SU-DHL-6 (cell line): ENCODE results near the gene NPEPL1.
"Not testable (repeated sequence)": the region's sequence is repeated elsewhere in the genome, so short reads cannot be mapped to it uniquely, and the experiment has no call there.

ENCODE experiments used
- H2AFZ ChIP-seq: fragments of 200-600 bp; sonication (generic); 2 replicates; pipeline ENCODE4 v1.6.1; 2014; ENCODE audit warnings: low read depth, mild to moderate bottlenecking, moderate library complexity, mixed read lengths, antibody characterized with exemption, low read length; ENCODE audit not compliant: severe bottlenecking
- H3F3A ChIP-seq: fragments of 200-600 bp; shearing (Covaris generic); 2 replicates; pipeline ENCODE4 v1.6.0; 2016; ENCODE audit warnings: antibody characterized with exemption, mild to moderate bottlenecking; ENCODE audit not compliant: insufficient read depth
- H3K27ac ChIP-seq: fragments of 200-600 bp; sonication (generic); 2 replicates; pipeline ENCODE4 v1.5.1; 2016; ENCODE audit warnings: low read depth, mild to moderate bottlenecking, low read length, moderate library complexity, mixed read lengths
- H3K27me3 ChIP-seq: fragments of 200-600 bp; sonication (generic), shearing (Covaris generic); 2 replicates; pipeline ENCODE4 v1.6.0; 2014; ENCODE audit warnings: mild to moderate bottlenecking, low read length
- H3K36me3 ChIP-seq: fragments of 200-600 bp; sonication (generic); 2 replicates; pipeline ENCODE4 v1.6.1; 2014; ENCODE audit warnings: mild to moderate bottlenecking, low read length, mixed read lengths
- H3K4me2 ChIP-seq: fragments of 300-600, 200-600 bp; shearing (Covaris generic), sonication (generic); 2 replicates; pipeline ENCODE4 v1.6.0; 2014; ENCODE audit warnings: low read length, low read depth, mild to moderate bottlenecking; ENCODE audit not compliant: poor library complexity, severe bottlenecking
- H3K4me3 ChIP-seq: fragments of 200-600 bp; sonication (generic); 2 replicates; pipeline ENCODE4 v1.5.1; 2014; ENCODE audit warnings: antibody characterized with exemption, low read length, mild to moderate bottlenecking, mixed read lengths; ENCODE audit not compliant: insufficient read depth, poor library complexity, severe bottlenecking
- H3K79me2 ChIP-seq: fragments of 200-600 bp; sonication (generic); 2 replicates; pipeline ENCODE4 v1.6.1; 2014; ENCODE audit warnings: mild to moderate bottlenecking, low read length, moderate library complexity; ENCODE audit not compliant: insufficient read depth
- H3K9ac ChIP-seq: fragments of 200-600 bp; sonication (generic); 2 replicates; pipeline ENCODE4 v1.7.0; 2014; ENCODE audit warnings: mild to moderate bottlenecking, low read length
- H3K9me2 ChIP-seq: fragments of 200-600 bp; sonication (generic); replicated peaks from 2 replicates; pipeline ENCODE4 v1.6.1; 2014; ENCODE audit warnings: low read length; ENCODE audit not compliant: insufficient read depth
- H3K9me3 ChIP-seq: fragments of 200-600 bp; sonication (generic); 2 replicates; pipeline ENCODE4 v1.6.1; 2014; ENCODE audit warnings: low read length, mixed read lengths; ENCODE audit not compliant: insufficient read depth
- H4K20me1 ChIP-seq: fragments of 200-600 bp; sonication (generic); 2 replicates; pipeline ENCODE4 v1.6.1; 2014; ENCODE audit warnings: low read depth, mild to moderate bottlenecking, antibody characterized with exemption, low read length, moderate library complexity, mixed read lengths
- EZH2phosphoT487 ChIP-seq: fragments of 200-600 bp; sonication (generic), shearing (Covaris generic); conservative IDR thresholded peaks from 2 replicates; pipeline ENCODE4 v1.6.1; 2018; ENCODE audit warnings: mild to moderate bottlenecking, antibody characterized with exemption, low read length, moderate library complexity, mixed read lengths
- TF ChIP-seq, protein P1 (sequence below): fragments of 200-600 bp; sonication (generic); IDR thresholded peaks from one replicate; pipeline ENCODE4 v1.5.1; 2017; ENCODE audit warnings: antibody characterized with exemption, mild to moderate bottlenecking, low read length, moderate library complexity; ENCODE audit not compliant: insufficient read depth, poor library complexity, severe bottlenecking

The NPEPL1 gene

DNA sequence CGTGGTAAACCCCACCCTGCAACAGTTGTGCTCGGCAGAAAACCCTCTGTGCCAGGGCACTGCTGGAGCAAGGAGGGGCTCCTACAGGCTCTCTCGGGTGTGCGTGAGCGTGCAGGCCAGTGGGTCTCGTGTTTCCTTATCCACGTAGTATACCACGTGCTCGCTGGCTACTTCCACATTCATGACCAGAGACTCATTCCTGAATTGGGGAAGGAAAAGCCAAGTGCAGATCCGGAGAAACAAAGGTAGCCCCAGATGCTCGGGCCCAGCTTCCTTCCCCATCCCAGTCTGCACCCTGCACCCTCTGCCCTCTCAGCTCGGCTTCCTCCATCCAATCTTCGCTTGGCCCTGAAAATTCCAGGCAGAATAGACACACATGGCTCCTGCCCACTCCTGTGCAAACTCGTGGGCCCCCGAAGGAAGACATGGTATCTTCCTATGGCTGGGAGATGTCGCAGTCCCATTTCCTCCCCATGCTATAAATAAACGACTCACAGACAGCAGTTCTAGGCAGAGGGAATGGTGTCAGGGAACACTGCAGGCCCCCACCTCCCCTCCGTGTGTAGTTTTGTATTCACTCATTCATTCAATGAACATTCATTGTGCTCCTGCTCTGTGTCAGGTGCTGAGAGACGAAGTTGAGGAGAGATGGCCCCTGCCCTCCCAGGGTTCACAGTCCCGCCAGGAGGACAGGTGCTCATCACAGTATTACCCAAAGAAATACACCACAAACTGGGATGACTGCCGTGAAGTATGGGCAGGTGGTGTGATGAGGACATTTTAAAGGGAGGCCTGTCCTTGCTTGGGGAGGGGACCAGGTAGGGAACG is 29.6 kb downstream of the NPEPL1 start:
- TF ChIP-seq EZH2phosphoT487 = no peak
- TF ChIP-seq, protein P1, sequence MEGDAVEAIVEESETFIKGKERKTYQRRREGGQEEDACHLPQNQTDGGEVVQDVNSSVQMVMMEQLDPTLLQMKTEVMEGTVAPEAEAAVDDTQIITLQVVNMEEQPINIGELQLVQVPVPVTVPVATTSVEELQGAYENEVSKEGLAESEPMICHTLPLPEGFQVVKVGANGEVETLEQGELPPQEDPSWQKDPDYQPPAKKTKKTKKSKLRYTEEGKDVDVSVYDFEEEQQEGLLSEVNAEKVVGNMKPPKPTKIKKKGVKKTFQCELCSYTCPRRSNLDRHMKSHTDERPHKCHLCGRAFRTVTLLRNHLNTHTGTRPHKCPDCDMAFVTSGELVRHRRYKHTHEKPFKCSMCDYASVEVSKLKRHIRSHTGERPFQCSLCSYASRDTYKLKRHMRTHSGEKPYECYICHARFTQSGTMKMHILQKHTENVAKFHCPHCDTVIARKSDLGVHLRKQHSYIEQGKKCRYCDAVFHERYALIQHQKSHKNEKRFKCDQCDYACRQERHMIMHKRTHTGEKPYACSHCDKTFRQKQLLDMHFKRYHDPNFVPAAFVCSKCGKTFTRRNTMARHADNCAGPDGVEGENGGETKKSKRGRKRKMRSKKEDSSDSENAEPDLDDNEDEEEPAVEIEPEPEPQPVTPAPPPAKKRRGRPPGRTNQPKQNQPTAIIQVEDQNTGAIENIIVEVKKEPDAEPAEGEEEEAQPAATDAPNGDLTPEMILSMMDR = no peak
- Histone ChIP-seq H3K27me3 (no peaks in the 10 kb centered on the region), H3K4me2 (no peak overlapping the region), H3K9ac (no peak overlapping the region), H2AFZ (no peak overlapping the region), H3K4me3 (no peak overlapping the region), H3K9me2 (no peaks in the 10 kb centered on the region), H3K36me3 (no peaks in the 10 kb centered on the region), H3K79me2 (no peaks in the 10 kb centered on the region), H3F3A (no peaks in the 10 kb centered on the region), H3K9me3 (no peaks in the 10 kb centered on the region), H3K27ac (no peak overlapping the region), H4K20me1 (no peaks in the 10 kb centered on the region)

DNA sequence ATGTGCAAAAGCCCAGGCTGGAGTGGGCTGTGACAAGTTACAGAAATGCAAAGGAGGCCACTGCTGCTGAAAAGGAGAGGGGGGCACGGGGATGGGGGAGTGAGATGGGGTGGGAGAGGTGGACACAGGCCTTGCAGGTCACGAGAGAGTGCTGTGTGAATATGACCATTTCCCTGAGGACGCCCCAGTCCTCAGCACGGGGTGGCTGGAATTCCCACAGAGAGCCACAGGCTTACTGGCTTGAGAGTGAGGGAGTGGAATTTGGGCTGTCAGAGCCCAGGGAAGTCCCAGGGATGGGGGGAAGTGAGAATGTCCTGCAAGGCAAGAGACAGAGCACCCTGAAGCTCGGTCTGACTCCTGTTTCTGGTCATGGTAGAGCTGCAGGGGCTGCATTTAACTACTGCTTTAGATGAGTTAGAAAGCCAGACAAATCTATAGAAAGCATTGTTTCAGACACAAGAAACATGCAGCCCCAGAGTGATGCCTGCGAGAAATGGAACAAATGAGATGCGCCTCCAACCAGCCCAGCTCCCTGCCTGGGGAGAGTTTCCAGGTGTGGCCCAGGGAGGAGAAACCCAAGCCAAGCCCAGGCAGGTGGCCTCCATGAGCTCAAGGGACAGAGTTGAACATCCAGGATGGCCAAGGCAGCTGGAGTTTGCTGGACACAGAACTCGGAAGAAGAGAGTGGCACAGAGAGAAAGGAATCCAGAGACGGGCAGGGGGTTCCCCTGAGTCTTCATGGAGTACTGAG is 30.5 kb downstream of the NPEPL1 start:
- no peaks in the 10 kb centered on the region for H3K9me3 ChIP-seq
- H3K9me2 ChIP-seq = no peaks in the 10 kb centered on the region
- no peaks in the 10 kb centered on the region for H3K79me2 ChIP-seq
- H3K36me3 ChIP-seq = no peaks in the 10 kb centered on the region
- H3K27ac ChIP-seq = no peak overlapping the region
- no peaks in the 10 kb centered on the region for H3K27me3 ChIP-seq
- H2AFZ ChIP-seq = no peak overlapping the region
- H4K20me1 ChIP-seq = no peaks in the 10 kb centered on the region
- no peaks in the 10 kb centered on the region for H3F3A ChIP-seq
- TF ChIP-seq, protein P1 = no peak
- no peak for TF ChIP-seq EZH2phosphoT487
- no peak overlapping the region for H3K4me2 ChIP-seq
- no peak overlapping the region for H3K4me3 ChIP-seq
- no peak overlapping the region for H3K9ac ChIP-seq

DNA sequence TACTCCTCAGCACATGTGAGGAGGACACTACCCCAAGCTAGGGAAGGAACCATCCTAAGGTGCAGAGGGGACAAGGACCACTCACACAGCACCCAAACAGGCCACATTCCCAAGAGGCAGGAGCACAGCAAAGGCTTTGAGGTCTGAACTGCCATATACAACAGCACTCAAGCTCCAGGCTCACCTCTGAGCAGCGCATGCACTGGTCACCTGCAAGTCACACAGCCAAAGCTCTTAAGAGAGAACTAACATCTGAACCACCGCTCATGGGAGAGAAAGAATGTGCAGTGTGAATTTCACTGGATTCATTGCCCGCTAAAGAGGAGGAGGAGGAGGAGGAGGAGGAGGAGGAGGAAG is 31.0 kb downstream of the NPEPL1 start:
- Histone ChIP-seq H3K9me3 (no peaks in the 10 kb centered on the region), H3K4me3 (no peak overlapping the region), H4K20me1 (no peaks in the 10 kb centered on the region), H3K9ac (no peak overlapping the region), H3K79me2 (no peaks in the 10 kb centered on the region), H3K9me2 (no peaks in the 10 kb centered on the region), H2AFZ (no peak overlapping the region), H3K4me2 (no peak overlapping the region), H3K36me3 (no peaks in the 10 kb centered on the region), H3K27ac (no peak overlapping the region), H3K27me3 (no peaks in the 10 kb centered on the region), H3F3A (no peaks in the 10 kb centered on the region)
- TF ChIP-seq, protein P1 = no peak
- TF ChIP-seq EZH2phosphoT487 = no peak

DNA sequence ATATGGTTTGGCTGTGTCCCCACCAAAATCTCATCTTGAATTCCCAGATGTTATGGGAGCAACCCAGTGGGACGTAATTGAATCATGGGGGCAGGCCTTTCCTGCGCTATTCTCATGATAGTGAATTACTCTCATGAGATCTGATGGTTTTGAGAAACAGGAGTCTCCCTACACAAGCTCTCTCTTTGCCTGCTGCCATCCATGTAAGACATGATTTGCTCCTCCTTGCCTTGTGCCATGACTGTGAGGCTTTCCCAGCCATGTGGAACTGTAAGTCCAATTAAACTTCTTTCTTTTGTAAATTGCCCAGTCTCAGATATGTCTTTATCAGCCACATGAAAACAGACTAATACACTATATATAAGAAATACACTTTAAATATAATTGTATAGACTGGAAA is 33.6 kb downstream of the NPEPL1 start:
- H4K20me1 ChIP-seq, H3K27me3 ChIP-seq: not testable (repeated sequence)

More for the DNA sequence above, 33.6 kb downstream of the NPEPL1 start:
- H3K9me2 ChIP-seq, H3K4me2 ChIP-seq, H3K4me3 ChIP-seq, H3K79me2 ChIP-seq, H3K9me3 ChIP-seq, H3F3A ChIP-seq, H3K9ac ChIP-seq, H3K27ac ChIP-seq, H2AFZ ChIP-seq, H3K36me3 ChIP-seq: not testable (repeated sequence)
